GM10248 (cell line): Measurements from ENCODE around the gene SLC10A3.
A peak's percentile ranks its signal among the peaks of the same experiment; 100 is the strongest.

Experiments
- CTCF ChIA-PET: fragments of 300-600 bp; sonication (Branson Sonifier 250); formaldehyde crosslinking; extraction: SDS; loops from one replicate; lab custom pipeline; 2021; ENCODE audit warnings: antibody characterized with exemption; lab: Yijun Ruan, JAX
- POLR2A ChIA-PET: fragments of 350-650 bp; sonication (Branson Sonifier 250); formaldehyde crosslinking; extraction: SDS; loops from one replicate; lab custom pipeline; 2020; ENCODE audit warnings: antibody characterized with exemption; lab: Yijun Ruan, JAX
- DNase-seq: peaks from one replicate; pipeline ENCODE4 v3.0.0; 2012; ENCODE audit errors: extremely low spot score
- CTCF ChIP-seq: IDR thresholded peaks from 2 replicates; pipeline ENCODE4 v1.5.1; 2012; ENCODE audit warnings: mild to moderate bottlenecking, low read depth; ENCODE audit errors: extremely low read depth, missing control alignments, control extremely low read depth

SLC10A3 gene

GRCh38 chrX:154457491-154458115, 32.8 kb downstream of the SLC10A3 start:
- peak; percentile 85 for DNase-seq
- POLR2A ChIA-PET: interaction anchor here (1.3 kb wide), 1 partner anchor 55 kb away, joined by 3 read pairs; no protein-coding TSS in a partner anchor
- CTCF ChIA-PET: no interaction called here
- TF ChIP-seq CTCF: no peak

GRCh38 chrX:154452823-154453222, 37.6 kb downstream of the SLC10A3 start:
- CTCF ChIA-PET: interaction anchor here (1.4 kb wide), 1 partner anchor 11 kb away, joined by 3 read pairs; no protein-coding TSS in a partner anchor
- no peak for TF ChIP-seq CTCF
- POLR2A ChIA-PET: no interaction called here
- DNase-seq: no peak

GRCh38 chrX:154450312-154450711, 40.1 kb downstream of the SLC10A3 start:
- no peak for DNase-seq
- ChIA-PET POLR2A (no interaction called here), CTCF (no interaction called here)
- TF ChIP-seq CTCF: no peak

- no peak for DNase-seq
- TF ChIP-seq CTCF: no peak
- ChIA-PET POLR2A (no interaction called here), CTCF (no interaction called here)
These were observed 40.8 kb downstream of the SLC10A3 start for GRCh38 chrX:154449618-154450017.

GRCh38 chrX:154448484-154448883, 41.9 kb downstream of the SLC10A3 start:
- TF ChIP-seq CTCF: no peak
- ChIA-PET POLR2A (no interaction called here), CTCF (no interaction called here)
- no peak for DNase-seq

GRCh38 chrX:154446430-154446829, 44.0 kb downstream of the SLC10A3 start:
- TF ChIP-seq CTCF: no peak
- CTCF ChIA-PET: no interaction called here
- POLR2A ChIA-PET: interaction anchor here (0.6 to 1.4 kb wide), 2 partner anchors 32 to 44 kb away, joined by 3 to 4 read pairs; partner anchors contain the start of genes LAGE3 and SLC10A3
- DNase-seq: no peak
